DND-41 (cell line): Measurements from ENCODE around the gene RBFOX1.

Experiments
- ATAC-seq: fragments of 200-7000 bp; cut with Tn5 transposase; 3 replicates; pipeline ENCODE4 v1.9.1; 2021; ENCODE audit warnings: low read depth; ENCODE audit not compliant: insufficient read depth
- DNase-seq: peaks from one replicate; pipeline ENCODE4 v3.0.0-alpha.2; 2020
- H2AFZ ChIP-seq: 2 replicates; pipeline ENCODE4 v1.6.0; 2012; ENCODE audit warnings: low read depth, low read length
- H3K27ac ChIP-seq: 2 replicates; pipeline ENCODE4 v1.5.1; 2012; ENCODE audit warnings: low read length, inconsistent platforms
- H3K27me3 ChIP-seq: fragments of 200-600 bp; sonication (generic); 2 replicates; pipeline ENCODE4 v1.6.0; 2012; ENCODE audit warnings: low read length, mild to moderate bottlenecking, inconsistent platforms; ENCODE audit not compliant: insufficient read depth, poor library complexity
- H3K36me3 ChIP-seq: 2 replicates; pipeline ENCODE4 v1.5.1; 2012; ENCODE audit warnings: low read length, inconsistent platforms; ENCODE audit not compliant: insufficient read depth
- H3K4me1 ChIP-seq: 2 replicates; pipeline ENCODE4 v1.5.1; 2012; ENCODE audit warnings: mild to moderate bottlenecking, low read length; ENCODE audit not compliant: insufficient read depth
- H3K4me2 ChIP-seq: 2 replicates; pipeline ENCODE4 v1.6.0; 2012; ENCODE audit warnings: mild to moderate bottlenecking, moderate library complexity, low read length, inconsistent platforms; ENCODE audit not compliant: insufficient read depth
- H3K4me3 ChIP-seq, 2 experiments: fragments of 200-600 bp in 1 of 2; shearing (Covaris generic) in 1 of 2; 2 replicates each; pipeline ENCODE4 v1.5.1; 2012 to 2016; ENCODE audit warnings: inconsistent platforms in 2 of 2, low read length in 2 of 2, mild to moderate bottlenecking in 2 of 2, low read depth in 1 of 2, moderate library complexity in 1 of 2
- H3K79me2 ChIP-seq: 2 replicates; pipeline ENCODE4 v1.6.0; 2012; ENCODE audit warnings: low read length, inconsistent platforms; ENCODE audit not compliant: insufficient read depth
- H3K9ac ChIP-seq: 2 replicates; pipeline ENCODE4 v1.6.0; 2012; ENCODE audit warnings: low read depth, mild to moderate bottlenecking, inconsistent platforms, low read length, moderate library complexity
- H3K9me3 ChIP-seq: 2 replicates; pipeline ENCODE4 v1.5.1; 2012; ENCODE audit warnings: low read length, moderate library complexity, mild to moderate bottlenecking, inconsistent platforms; ENCODE audit not compliant: insufficient read depth, severe bottlenecking
- H4K20me1 ChIP-seq: 2 replicates; pipeline ENCODE4 v1.6.0; 2012; ENCODE audit warnings: low read length; ENCODE audit not compliant: insufficient read depth
- EZH2 ChIP-seq: IDR thresholded peaks from 3 replicates; pipeline ENCODE4 v1.6.1; 2012; ENCODE audit warnings: borderline replicate concordance, low read depth, mild to moderate bottlenecking, moderate library complexity, low read length, inconsistent platforms; ENCODE audit not compliant: severe bottlenecking
- TF ChIP-seq, protein P1 (sequence below): IDR thresholded peaks from 2 replicates; pipeline ENCODE4 v1.5.1; 2012; ENCODE audit warnings: borderline replicate concordance, low read length, moderate library complexity, mild to moderate bottlenecking; ENCODE audit not compliant: poor library complexity, severe bottlenecking; ENCODE audit errors: extremely low read depth

The RBFOX1 gene

DNA sequence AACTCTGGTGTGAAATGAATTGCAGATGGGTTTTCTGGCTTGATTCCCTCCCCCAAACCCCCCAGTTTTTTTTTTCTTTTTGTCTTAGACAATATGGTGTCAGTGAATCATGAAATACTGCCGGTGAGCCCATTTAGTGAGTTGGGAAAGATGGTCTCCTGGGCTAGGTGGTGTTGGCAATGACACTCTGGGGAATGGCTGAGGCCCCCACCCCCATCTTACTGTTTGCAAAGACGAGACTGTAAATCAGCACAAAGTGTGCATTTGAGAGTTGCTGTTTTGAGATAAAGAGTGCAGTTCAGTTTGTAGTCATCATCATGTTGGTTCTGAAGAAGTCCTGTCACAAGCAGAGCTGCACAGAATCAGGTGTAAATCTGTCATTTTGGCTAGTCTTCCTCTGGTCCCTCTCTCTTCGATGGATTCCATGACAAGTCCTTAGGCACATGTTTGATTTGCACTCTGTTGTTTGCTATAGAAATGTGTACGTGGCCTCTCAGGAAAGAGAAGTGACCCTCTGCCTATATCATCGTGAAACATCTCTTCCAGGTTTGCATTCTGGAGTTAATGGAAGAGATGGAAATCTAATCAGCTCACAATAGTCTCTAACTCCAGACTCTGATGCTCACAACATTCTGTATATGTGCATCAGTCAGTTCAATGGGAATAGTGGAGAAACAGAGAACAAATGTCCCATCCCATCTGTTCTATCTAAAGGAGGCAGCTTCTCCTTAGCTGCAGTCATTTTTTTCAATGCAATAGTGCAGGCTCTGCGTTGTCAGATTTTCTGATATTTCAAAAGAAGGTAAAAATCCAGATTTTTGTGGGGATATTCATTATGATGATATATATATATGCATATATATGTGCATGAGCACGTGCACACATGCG lies 34.6 kb downstream of the RBFOX1 start:
- H3K36me3 ChIP-seq, result no peaks in the 10 kb centered on the region
- no peak for TF ChIP-seq EZH2
- TF ChIP-seq, protein P1, sequence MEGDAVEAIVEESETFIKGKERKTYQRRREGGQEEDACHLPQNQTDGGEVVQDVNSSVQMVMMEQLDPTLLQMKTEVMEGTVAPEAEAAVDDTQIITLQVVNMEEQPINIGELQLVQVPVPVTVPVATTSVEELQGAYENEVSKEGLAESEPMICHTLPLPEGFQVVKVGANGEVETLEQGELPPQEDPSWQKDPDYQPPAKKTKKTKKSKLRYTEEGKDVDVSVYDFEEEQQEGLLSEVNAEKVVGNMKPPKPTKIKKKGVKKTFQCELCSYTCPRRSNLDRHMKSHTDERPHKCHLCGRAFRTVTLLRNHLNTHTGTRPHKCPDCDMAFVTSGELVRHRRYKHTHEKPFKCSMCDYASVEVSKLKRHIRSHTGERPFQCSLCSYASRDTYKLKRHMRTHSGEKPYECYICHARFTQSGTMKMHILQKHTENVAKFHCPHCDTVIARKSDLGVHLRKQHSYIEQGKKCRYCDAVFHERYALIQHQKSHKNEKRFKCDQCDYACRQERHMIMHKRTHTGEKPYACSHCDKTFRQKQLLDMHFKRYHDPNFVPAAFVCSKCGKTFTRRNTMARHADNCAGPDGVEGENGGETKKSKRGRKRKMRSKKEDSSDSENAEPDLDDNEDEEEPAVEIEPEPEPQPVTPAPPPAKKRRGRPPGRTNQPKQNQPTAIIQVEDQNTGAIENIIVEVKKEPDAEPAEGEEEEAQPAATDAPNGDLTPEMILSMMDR, result no peak
- no peak overlapping the region for H3K4me2 ChIP-seq
- no peaks in the 10 kb centered on the region for H3K9me3 ChIP-seq
- no peaks in the 10 kb centered on the region for H3K4me1 ChIP-seq
- H4K20me1 ChIP-seq, result no peaks in the 10 kb centered on the region
- H2AFZ ChIP-seq, result no peak overlapping the region
- H3K27ac ChIP-seq, result no peak overlapping the region
- no peak overlapping the region for H3K9ac ChIP-seq
- H3K4me3 ChIP-seq, result no peak overlapping the region
- ATAC-seq (no peak), DNase-seq (no peak)
- no peaks in the 10 kb centered on the region for H3K27me3 ChIP-seq
- no peaks in the 10 kb centered on the region for H3K79me2 ChIP-seq

DNA sequence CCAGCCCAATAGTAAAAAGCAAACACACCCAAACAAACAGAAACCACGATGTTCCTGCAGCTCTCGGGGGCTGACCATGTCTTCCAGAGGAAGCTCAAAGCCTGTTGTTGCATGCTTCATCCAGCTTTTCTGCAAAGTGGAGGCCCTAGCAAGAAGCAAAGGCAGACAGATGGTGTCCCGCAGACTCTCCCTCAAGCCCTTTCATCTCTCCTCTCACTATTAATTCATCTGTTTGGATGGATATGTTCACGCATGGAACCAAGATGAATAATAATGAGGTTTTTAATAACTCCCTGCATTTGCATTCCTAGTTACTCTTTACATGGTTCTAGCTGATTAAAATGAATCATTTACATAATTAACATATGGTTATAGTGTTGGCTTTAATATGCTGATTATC lies 36.6 kb downstream of the RBFOX1 start:
- Histone ChIP-seq H2AFZ (no peak overlapping the region), H3K4me1 (no peaks in the 10 kb centered on the region)

DNA sequence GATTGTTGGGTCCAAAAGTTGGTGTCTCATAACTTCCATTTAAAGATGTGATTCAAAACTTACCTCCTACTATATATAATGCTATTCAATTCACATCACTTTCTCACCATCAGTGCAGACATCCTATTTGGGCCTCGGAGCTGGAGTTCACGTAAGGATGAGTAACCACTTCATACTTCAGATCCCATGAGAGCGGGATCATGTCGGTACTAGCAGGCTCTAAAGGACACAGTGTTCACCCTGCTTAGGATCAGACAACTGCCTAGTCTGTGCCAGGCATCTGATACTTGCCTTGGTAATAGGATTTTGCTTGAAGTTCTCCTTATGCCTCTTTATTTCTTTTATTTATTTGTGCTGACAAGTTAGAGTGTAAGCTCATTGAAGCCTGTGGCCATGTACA lies 39.5 kb downstream of the RBFOX1 start:
- no peak overlapping the region for H3K9ac ChIP-seq
- no peak overlapping the region for H3K4me3 ChIP-seq
- H3K27me3 ChIP-seq, result no peaks in the 10 kb centered on the region
- no peaks in the 10 kb centered on the region for H3K4me1 ChIP-seq
- TF ChIP-seq, protein P1, result no peak
- no peak for TF ChIP-seq EZH2
- H3K79me2 ChIP-seq, result no peaks in the 10 kb centered on the region
- no peak for ATAC-seq
- no peaks in the 10 kb centered on the region for H3K36me3 ChIP-seq
- H3K9me3 ChIP-seq, result no peaks in the 10 kb centered on the region
- H3K27ac ChIP-seq, result no peak overlapping the region
- no peak overlapping the region for H3K4me2 ChIP-seq
- DNase-seq, result no peak
- no peaks in the 10 kb centered on the region for H4K20me1 ChIP-seq
- H2AFZ ChIP-seq, result no peak overlapping the region

More for the DNA sequence above, 36.6 kb downstream of the RBFOX1 start:
- Histone ChIP-seq H3K79me2 (no peaks in the 10 kb centered on the region), H3K4me3 (no peak overlapping the region), H3K27ac (no peak overlapping the region), H4K20me1 (no peaks in the 10 kb centered on the region), H3K36me3 (no peaks in the 10 kb centered on the region), H3K4me2 (no peak overlapping the region), H3K27me3 (no peaks in the 10 kb centered on the region), H3K9ac (no peak overlapping the region), H3K9me3 (no peaks in the 10 kb centered on the region)
- ATAC-seq (no peak), DNase-seq (no peak)
- TF ChIP-seq EZH2, result no peak
- TF ChIP-seq, protein P1, result no peak
